SK-N-SH (cell line): ENCODE data around the gene TMEM218. TPM values are rescaled to one million over a fixed set of nuclear protein-coding genes. Genes with fewer than 3 reads are reported as not detected.

ENCODE experiments used
- CTCF ChIA-PET: fragments of 300-600, 350-600 bp; formaldehyde crosslinking; extraction: SDS; loops from one replicate; lab custom pipeline; 2021; lab: Yijun Ruan, JAX
- POLR2A ChIA-PET: fragments of 350-600 bp; sonication (Branson Sonifier 250); formaldehyde crosslinking; extraction: SDS; loops from one replicate; lab custom pipeline; 2020; ENCODE audit warnings: antibody characterized with exemption, inconsistent platforms; lab: Yijun Ruan, JAX
- DNase-seq: peaks from one replicate; pipeline ENCODE4 v3.0.0; 2012
- H2AFZ ChIP-seq: fragments of 200-600 bp; sonication (generic); 2 replicates; pipeline ENCODE4 v1.8.1; 2016; ENCODE audit warnings: antibody characterized with exemption, mild to moderate bottlenecking, low read depth
- H3F3A ChIP-seq: fragments of 200-600 bp; sonication (generic); replicated peaks from 2 replicates; pipeline ENCODE3; 2016; ENCODE audit warnings: antibody characterized with exemption, mild to moderate bottlenecking; ENCODE audit not compliant: insufficient read depth
- H3K27ac ChIP-seq, 2 experiments: fragments of 200-500 bp in 1 of 2; fragments of 200-600 bp in 1 of 2; sonication (Bioruptor generic) in 1 of 2; sonication (generic), shearing (Covaris generic) in 1 of 2; 2 replicates each; pipeline versions ENCODE4 v1.5.1 to v1.6.1; 2014 to 2016; ENCODE audit warnings: low read depth in 2 of 2, inconsistent platforms in 1 of 2, low read length in 1 of 2, mild to moderate bottlenecking in 1 of 2, mixed read lengths in 1 of 2
- H3K27me3 ChIP-seq: fragments of 200-600 bp; sonication (generic), shearing (Covaris generic); 2 replicates; pipeline ENCODE4 v1.6.1; 2016; ENCODE audit warnings: mixed run types; ENCODE audit not compliant: insufficient read depth
- H3K36me3 ChIP-seq, 2 experiments: fragments of 200-500 bp in 1 of 2; fragments of 200-600 bp in 1 of 2; sonication (Bioruptor generic) in 1 of 2; sonication (generic) in 1 of 2; replicated peaks in 1 of 2; 2 replicates each; pipeline versions ENCODE3 to v1.5.1; 2014 to 2016; ENCODE audit warnings: low read length in 1 of 2, mild to moderate bottlenecking in 1 of 2; ENCODE audit not compliant: insufficient read depth in 2 of 2, control insufficient read depth in 1 of 2
- H3K4me1 ChIP-seq, 2 experiments: fragments of 200-500 bp in 1 of 2; fragments of 200-600 bp in 1 of 2; sonication (Bioruptor generic) in 1 of 2; sonication (generic), shearing (Covaris generic) in 1 of 2; 2 replicates each; pipeline versions ENCODE4 v1.5.1 to v1.6.1; 2014 to 2016; ENCODE audit warnings: low read depth in 1 of 2, low read length in 1 of 2, mixed run types in 1 of 2; ENCODE audit not compliant: insufficient read depth in 2 of 2, control insufficient read depth in 1 of 2
- H3K4me2 ChIP-seq: fragments of 200-600 bp; sonication (generic), shearing (Covaris generic); 2 replicates; pipeline ENCODE4 v1.6.1; 2017; ENCODE audit warnings: mixed run types
- H3K4me3 ChIP-seq, 2 experiments: fragments of 200-500 bp in 1 of 2; fragments of 200-600 bp in 1 of 2; sonication (Bioruptor generic) in 1 of 2; sonication (generic), shearing (Covaris generic) in 1 of 2; 2 replicates each; pipeline versions ENCODE4 v1.5.1 to v1.8.1; 2014 to 2016; ENCODE audit warnings: low read depth in 2 of 2, inconsistent platforms in 1 of 2, low read length in 1 of 2, mild to moderate bottlenecking in 1 of 2, mixed read lengths in 1 of 2, moderate library complexity in 1 of 2
- H3K79me2 ChIP-seq: fragments of 200-600 bp; sonication (generic); 2 replicates; pipeline ENCODE4 v1.8.1; 2017; ENCODE audit warnings: mild to moderate bottlenecking; ENCODE audit not compliant: insufficient read depth
- H3K9ac ChIP-seq: fragments of 200-600 bp; sonication (generic); 2 replicates; pipeline ENCODE4 v1.6.1; 2017; ENCODE audit warnings: mixed run types
- H3K9me2 ChIP-seq: fragments of 200-600 bp; sonication (generic); 2 replicates; pipeline ENCODE4 v1.6.1; 2017; ENCODE audit warnings: mixed run types
- H3K9me3 ChIP-seq: fragments of 200-600 bp; sonication (generic); 2 replicates; pipeline ENCODE4 v1.6.1; 2017; ENCODE audit warnings: mixed run types, mild to moderate bottlenecking, moderate library complexity
- H4K20me1 ChIP-seq: fragments of 200-600 bp; sonication (generic); 2 replicates; pipeline ENCODE4 v1.6.1; 2017; ENCODE audit warnings: mild to moderate bottlenecking, mixed run types; ENCODE audit not compliant: insufficient read depth
- CHD2 ChIP-seq: fragments of 150-350 bp; IDR thresholded peaks from 2 replicates; pipeline ENCODE4 v1.6.1; 2018; ENCODE audit warnings: low read length; ENCODE audit not compliant: partially characterized antibody
- EP300 ChIP-seq, 2 experiments: IDR thresholded peaks; 2 replicates each; pipeline versions ENCODE4 v1.4.0 to v1.6.1; 2012; ENCODE audit warnings: borderline replicate concordance in 1 of 2, low read depth in 1 of 2, low read length in 1 of 2
- EZH2phosphoT487 ChIP-seq: fragments of 200-600 bp; sonication (generic); IDR thresholded peaks from 2 replicates; pipeline ENCODE4 v1.6.1; 2017; ENCODE audit warnings: low read depth, mixed run types, mild to moderate bottlenecking, antibody characterized with exemption, moderate library complexity, borderline replicate concordance
- FOSL2 ChIP-seq: IDR thresholded peaks from 2 replicates; pipeline ENCODE4 v1.4.0; 2012; ENCODE audit warnings: low read depth, mild to moderate bottlenecking, moderate library complexity, borderline replicate concordance
- FOXJ3 ChIP-seq: sonication (generic); formaldehyde crosslinking; IDR thresholded peaks from 2 replicates; pipeline ENCODE4 v1.5.1; 2020; ENCODE audit warnings: mild to moderate bottlenecking, missing genetic modification reagents
- GABPA ChIP-seq: IDR thresholded peaks from 2 replicates; pipeline ENCODE4 v1.4.0; 2012; ENCODE audit warnings: low read depth, mild to moderate bottlenecking
- GATA2 ChIP-seq: sonication (generic); formaldehyde crosslinking; IDR thresholded peaks from 2 replicates; pipeline ENCODE4 v1.5.0; 2020; ENCODE audit warnings: mild to moderate bottlenecking, missing genetic modification reagents
- JUND ChIP-seq: IDR thresholded peaks from 2 replicates; pipeline ENCODE4 v1.4.0; 2012
- MEF2A ChIP-seq: IDR thresholded peaks from 2 replicates; pipeline ENCODE4 v1.4.0; 2012; ENCODE audit warnings: low read depth, borderline replicate concordance
- POLR2AphosphoS5 ChIP-seq: IDR thresholded peaks from 2 replicates; pipeline ENCODE4 v1.6.1; 2012; ENCODE audit warnings: low read depth, low read length
- RCOR1 ChIP-seq: fragments of 150-350 bp; IDR thresholded peaks from 2 replicates; pipeline ENCODE4 v1.6.1; 2017; ENCODE audit warnings: antibody characterized with exemption, low read length
- SMC3 ChIP-seq: IDR thresholded peaks from 2 replicates; pipeline ENCODE4 v1.6.1; 2012; ENCODE audit warnings: low read depth, low read length, improper control_type of control experiment
- TAF1 ChIP-seq: IDR thresholded peaks from 2 replicates; pipeline ENCODE4 v1.6.1; 2012; ENCODE audit warnings: low read depth, mild to moderate bottlenecking, low read length, moderate library complexity, borderline replicate concordance
- TEAD4 ChIP-seq: IDR thresholded peaks from 2 replicates; pipeline ENCODE4 v1.4.0; 2012; ENCODE audit warnings: mild to moderate bottlenecking, borderline replicate concordance; ENCODE audit not compliant: insufficient read depth
- WGBS: methylation state at CpG from one replicate; pipeline ENCODE4 v1.1.6; 2017; ENCODE audit warnings: low lambda C conversion rate; 5-methylcytosine and 5-hydroxymethylcytosine counted together
- polyA plus RNA-seq, 3 experiments: library from polyadenylated mRNA; depleted of rRNA; stranded (reverse); fragments of >200 nt; gene quantifications; 2 replicates each; pipeline ENCODE4 v1.2.3, GENCODE V29; 2012
- TF ChIP-seq, protein P1 (sequence below): IDR thresholded peaks from 2 replicates; pipeline ENCODE4; 2012
- TF ChIP-seq, protein P2 (sequence below): fragments of 200-600 bp; sonication (generic); IDR thresholded peaks from 2 replicates; pipeline ENCODE4 v1.6.1; 2017; ENCODE audit warnings: antibody characterized with exemption, mild to moderate bottlenecking, moderate library complexity
- TF ChIP-seq, protein P3 (sequence below): IDR thresholded peaks from 2 replicates; pipeline ENCODE4 v1.6.1; 2012; ENCODE audit warnings: mild to moderate bottlenecking, low read depth, low read length, moderate library complexity
- TF ChIP-seq, protein P4 (sequence below): IDR thresholded peaks from 2 replicates; pipeline ENCODE4 v1.4.0; 2012; ENCODE audit warnings: low read depth, borderline replicate concordance
- TF ChIP-seq, protein P5 (sequence below): IDR thresholded peaks from 2 replicates; pipeline ENCODE4 v1.4.0; 2012; ENCODE audit warnings: low read depth, borderline replicate concordance

TMEM218 gene
- polyA plus RNA-seq, 1 of the 3 experiments (the other 2 are of a cell fraction) = 36.2 TPM

- TF ChIP-seq, protein P1, sequence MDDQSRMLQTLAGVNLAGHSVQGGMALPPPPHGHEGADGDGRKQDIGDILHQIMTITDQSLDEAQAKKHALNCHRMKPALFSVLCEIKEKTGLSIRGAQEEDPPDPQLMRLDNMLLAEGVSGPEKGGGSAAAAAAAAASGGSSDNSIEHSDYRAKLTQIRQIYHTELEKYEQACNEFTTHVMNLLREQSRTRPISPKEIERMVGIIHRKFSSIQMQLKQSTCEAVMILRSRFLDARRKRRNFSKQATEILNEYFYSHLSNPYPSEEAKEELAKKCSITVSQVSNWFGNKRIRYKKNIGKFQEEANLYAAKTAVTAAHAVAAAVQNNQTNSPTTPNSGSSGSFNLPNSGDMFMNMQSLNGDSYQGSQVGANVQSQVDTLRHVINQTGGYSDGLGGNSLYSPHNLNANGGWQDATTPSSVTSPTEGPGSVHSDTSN = no peak
Observed at GRCh38 chr11:125062218-125062930, 49.1 kb downstream of the TMEM218 start (continued).

GRCh38 chr11:125061281-125061680 lies 50.1 kb downstream of the TMEM218 start:
- Histone ChIP-seq H3K9me3 (no peaks in the 10 kb centered on the region), H3K4me3 (no peak overlapping the region), H4K20me1 (no peaks in the 10 kb centered on the region), H3K4me2 (no peak overlapping the region), H3K9ac (no peak overlapping the region), H3K9me2 (no peaks in the 10 kb centered on the region), H2AFZ (no peak overlapping the region), H3K27ac (no peak overlapping the region), H3K79me2 (no peaks in the 10 kb centered on the region), H3K4me1 (peaks cover 0 to 3% of the 10 kb centered on the region in 2 experiments; a peak in 1 of 4 replicates), H3K36me3 (no peaks in the 10 kb centered on the region), H3F3A (no peaks in the 10 kb centered on the region), H3K27me3 (no peaks in the 10 kb centered on the region)
- ChIA-PET POLR2A (no interaction called here), CTCF (no interaction called here)
- TF ChIP-seq FOSL2 (no peak), RCOR1 (no peak), FOXJ3 (CRISPR knock-in tag) (no peak), CHD2 (no peak), EZH2phosphoT487 (no peak), EP300 (IDR thresholded peaks at IDR 0.05; ENCODE audit: borderline replicate concordance in 1 of 2, low read depth in 1 of 2, low read length in 1 of 2) (no peak), JUND (no peak), TAF1 (no peak), POLR2AphosphoS5 (no peak), MEF2A (no peak), SMC3 (no peak), GABPA (no peak), GATA2 (no peak), TEAD4 (no peak)
- TF ChIP-seq, protein P2, sequence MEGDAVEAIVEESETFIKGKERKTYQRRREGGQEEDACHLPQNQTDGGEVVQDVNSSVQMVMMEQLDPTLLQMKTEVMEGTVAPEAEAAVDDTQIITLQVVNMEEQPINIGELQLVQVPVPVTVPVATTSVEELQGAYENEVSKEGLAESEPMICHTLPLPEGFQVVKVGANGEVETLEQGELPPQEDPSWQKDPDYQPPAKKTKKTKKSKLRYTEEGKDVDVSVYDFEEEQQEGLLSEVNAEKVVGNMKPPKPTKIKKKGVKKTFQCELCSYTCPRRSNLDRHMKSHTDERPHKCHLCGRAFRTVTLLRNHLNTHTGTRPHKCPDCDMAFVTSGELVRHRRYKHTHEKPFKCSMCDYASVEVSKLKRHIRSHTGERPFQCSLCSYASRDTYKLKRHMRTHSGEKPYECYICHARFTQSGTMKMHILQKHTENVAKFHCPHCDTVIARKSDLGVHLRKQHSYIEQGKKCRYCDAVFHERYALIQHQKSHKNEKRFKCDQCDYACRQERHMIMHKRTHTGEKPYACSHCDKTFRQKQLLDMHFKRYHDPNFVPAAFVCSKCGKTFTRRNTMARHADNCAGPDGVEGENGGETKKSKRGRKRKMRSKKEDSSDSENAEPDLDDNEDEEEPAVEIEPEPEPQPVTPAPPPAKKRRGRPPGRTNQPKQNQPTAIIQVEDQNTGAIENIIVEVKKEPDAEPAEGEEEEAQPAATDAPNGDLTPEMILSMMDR = no peak
- TF ChIP-seq, protein P3, sequence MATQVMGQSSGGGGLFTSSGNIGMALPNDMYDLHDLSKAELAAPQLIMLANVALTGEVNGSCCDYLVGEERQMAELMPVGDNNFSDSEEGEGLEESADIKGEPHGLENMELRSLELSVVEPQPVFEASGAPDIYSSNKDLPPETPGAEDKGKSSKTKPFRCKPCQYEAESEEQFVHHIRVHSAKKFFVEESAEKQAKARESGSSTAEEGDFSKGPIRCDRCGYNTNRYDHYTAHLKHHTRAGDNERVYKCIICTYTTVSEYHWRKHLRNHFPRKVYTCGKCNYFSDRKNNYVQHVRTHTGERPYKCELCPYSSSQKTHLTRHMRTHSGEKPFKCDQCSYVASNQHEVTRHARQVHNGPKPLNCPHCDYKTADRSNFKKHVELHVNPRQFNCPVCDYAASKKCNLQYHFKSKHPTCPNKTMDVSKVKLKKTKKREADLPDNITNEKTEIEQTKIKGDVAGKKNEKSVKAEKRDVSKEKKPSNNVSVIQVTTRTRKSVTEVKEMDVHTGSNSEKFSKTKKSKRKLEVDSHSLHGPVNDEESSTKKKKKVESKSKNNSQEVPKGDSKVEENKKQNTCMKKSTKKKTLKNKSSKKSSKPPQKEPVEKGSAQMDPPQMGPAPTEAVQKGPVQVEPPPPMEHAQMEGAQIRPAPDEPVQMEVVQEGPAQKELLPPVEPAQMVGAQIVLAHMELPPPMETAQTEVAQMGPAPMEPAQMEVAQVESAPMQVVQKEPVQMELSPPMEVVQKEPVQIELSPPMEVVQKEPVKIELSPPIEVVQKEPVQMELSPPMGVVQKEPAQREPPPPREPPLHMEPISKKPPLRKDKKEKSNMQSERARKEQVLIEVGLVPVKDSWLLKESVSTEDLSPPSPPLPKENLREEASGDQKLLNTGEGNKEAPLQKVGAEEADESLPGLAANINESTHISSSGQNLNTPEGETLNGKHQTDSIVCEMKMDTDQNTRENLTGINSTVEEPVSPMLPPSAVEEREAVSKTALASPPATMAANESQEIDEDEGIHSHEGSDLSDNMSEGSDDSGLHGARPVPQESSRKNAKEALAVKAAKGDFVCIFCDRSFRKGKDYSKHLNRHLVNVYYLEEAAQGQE = no peak
- TF ChIP-seq, protein P4, sequence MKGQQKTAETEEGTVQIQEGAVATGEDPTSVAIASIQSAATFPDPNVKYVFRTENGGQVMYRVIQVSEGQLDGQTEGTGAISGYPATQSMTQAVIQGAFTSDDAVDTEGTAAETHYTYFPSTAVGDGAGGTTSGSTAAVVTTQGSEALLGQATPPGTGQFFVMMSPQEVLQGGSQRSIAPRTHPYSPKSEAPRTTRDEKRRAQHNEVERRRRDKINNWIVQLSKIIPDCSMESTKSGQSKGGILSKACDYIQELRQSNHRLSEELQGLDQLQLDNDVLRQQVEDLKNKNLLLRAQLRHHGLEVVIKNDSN = no peak
- TF ChIP-seq, protein P5, sequence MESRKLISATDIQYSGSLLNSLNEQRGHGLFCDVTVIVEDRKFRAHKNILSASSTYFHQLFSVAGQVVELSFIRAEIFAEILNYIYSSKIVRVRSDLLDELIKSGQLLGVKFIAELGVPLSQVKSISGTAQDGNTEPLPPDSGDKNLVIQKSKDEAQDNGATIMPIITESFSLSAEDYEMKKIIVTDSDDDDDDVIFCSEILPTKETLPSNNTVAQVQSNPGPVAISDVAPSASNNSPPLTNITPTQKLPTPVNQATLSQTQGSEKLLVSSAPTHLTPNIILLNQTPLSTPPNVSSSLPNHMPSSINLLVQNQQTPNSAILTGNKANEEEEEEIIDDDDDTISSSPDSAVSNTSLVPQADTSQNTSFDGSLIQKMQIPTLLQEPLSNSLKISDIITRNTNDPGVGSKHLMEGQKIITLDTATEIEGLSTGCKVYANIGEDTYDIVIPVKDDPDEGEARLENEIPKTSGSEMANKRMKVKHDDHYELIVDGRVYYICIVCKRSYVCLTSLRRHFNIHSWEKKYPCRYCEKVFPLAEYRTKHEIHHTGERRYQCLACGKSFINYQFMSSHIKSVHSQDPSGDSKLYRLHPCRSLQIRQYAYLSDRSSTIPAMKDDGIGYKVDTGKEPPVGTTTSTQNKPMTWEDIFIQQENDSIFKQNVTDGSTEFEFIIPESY = no peak
- DNase-seq = no peak
- WGBS = 86% methylated on average over 4 of the region's 4 CpGs
